ENCODE results near the gene RLBP1. TPM values are rescaled to one million over a fixed set of nuclear protein-coding genes. Genes with fewer than 3 reads are reported as not detected.
"Not testable (repeated sequence)": the region's sequence is repeated elsewhere in the genome, so short reads cannot be mapped to it uniquely, and the experiment has no call there.

Gene RLBP1
- total RNA-seq (not detected), polyA plus RNA-seq (under 1 TPM in 1 of 3 donors, not detected in 2; 0.03 TPM)
- long read RNA-seq, donor 1 = 0 reads
- long read RNA-seq, donor 2, partial matches to known transcripts = 0 of 1 reads
- long read RNA-seq, donor 2, other reads (novel, unspliced or antisense) = 1 of 1 reads

DNA sequence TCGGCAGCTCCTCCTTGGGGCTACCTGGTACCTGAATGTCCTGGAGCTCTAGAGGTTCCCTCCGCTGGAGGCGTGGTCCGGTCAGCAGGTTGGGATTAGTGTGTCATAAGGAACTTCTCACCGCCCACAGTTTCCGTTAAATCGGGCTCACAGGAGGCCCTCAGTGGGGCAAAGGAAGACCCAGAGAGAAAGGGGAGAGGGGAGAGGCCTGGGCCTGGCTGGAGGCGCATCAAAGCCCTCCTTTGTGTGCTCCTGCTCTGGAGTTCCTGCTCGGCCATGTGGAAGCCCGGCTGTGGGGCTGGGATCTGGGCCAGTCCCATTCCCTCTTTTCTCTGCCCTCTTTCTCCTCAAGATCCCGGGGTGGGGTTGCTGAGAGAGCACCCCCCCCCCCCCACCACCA lies at the start of gene RLBP1:
Gene RLBP1 (minus strand): TSS at position 37 of the 400 bp plus-strand sequence. CDS start 2,604 bp downstream, outside the sequence.
- Histone ChIP-seq H3K9me3 (no peaks in the 10 kb centered on the region), H3K27ac (no peak within 1 kb of the TSS), H3K27me3 (ENCODE audit: insufficient read depth in 3 of 3, low read length in 2 of 3) (no peaks in the 10 kb centered on the region), H3K36me3 (ENCODE audit: insufficient read depth in 1 of 2, low read depth in 1 of 2) (no peaks in the 10 kb centered on the region), H3K4me3 (no peak within 1 kb of the TSS), H3K4me1 (no peaks in the 10 kb centered on the region)
- no peak for TF ChIP-seq CTCF (IDR thresholded peaks at IDR 0.05)
- no peak for ATAC-seq
- 68 to 78% (median 72%) methylated on average over 10 to 11 of the region's 11 CpGs for WGBS, 3 donors
- intact Hi-C loops (cut with DNase I) = no loop called here
- no peak for DNase-seq

- ATAC-seq; H3K27ac ChIP-seq; H3K4me3 ChIP-seq; H3K36me3 ChIP-seq (ENCODE audit: insufficient read depth in 1 of 2, low read depth in 1 of 2); H3K4me1 ChIP-seq; intact Hi-C loops (cut with DNase I); H3K9me3 ChIP-seq; H3K27me3 ChIP-seq (ENCODE audit: insufficient read depth in 3 of 3, low read length in 2 of 3); DNase-seq: not testable (repeated sequence)
- 87 to 95% (median 93%) methylated on average over 5 of the region's 5 CpGs for WGBS, 3 donors
Observed at GRCh38 chr15:89250142-89250541, 28.8 kb upstream of the RLBP1 start.

- WGBS, 3 donors = 95 to 99% (median 98%) methylated on average over 2 of the region's 2 CpGs
- H3K27me3 ChIP-seq (ENCODE audit: insufficient read depth in 3 of 3, low read length in 2 of 3) = no peaks in the 10 kb centered on the region
- intact Hi-C loops (cut with DNase I) = no loop called here
- no peak for TF ChIP-seq CTCF (IDR thresholded peaks at IDR 0.05)
- ATAC-seq = no peak
- no peak overlapping the region for H3K4me3 ChIP-seq
- no peak for DNase-seq
- no peaks in the 10 kb centered on the region for H3K36me3 ChIP-seq (ENCODE audit: insufficient read depth in 1 of 2, low read depth in 1 of 2)
- H3K4me1 ChIP-seq = peaks cover 8% of the 10 kb centered on the region
- no peak overlapping the region for H3K27ac ChIP-seq
- no peaks in the 10 kb centered on the region for H3K9me3 ChIP-seq
Observed at GRCh38 chr15:89248584-89248983, 27.2 kb upstream of the RLBP1 start.

DNA sequence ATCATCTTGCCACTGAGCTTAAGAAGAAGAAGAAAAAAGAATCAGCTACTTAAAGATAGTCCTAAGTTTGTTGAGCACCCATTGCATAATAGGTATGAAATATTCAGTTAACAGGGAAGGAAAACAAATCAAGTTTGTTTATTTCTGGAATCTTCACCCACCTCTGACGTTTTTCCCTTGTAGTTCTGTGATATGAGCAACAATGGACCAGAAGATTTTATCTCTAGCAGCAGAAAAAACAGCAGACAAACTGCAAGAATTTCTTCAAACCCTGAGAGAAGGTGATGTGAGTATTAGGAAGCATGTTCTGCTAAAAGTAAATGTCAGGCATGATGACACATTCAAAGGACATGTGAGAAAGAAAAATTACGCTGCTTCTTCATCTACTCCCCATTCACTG lies 26.1 kb upstream of the RLBP1 start:
- Histone ChIP-seq H3K27me3 (ENCODE audit: insufficient read depth in 3 of 3, low read length in 2 of 3) (no peaks in the 10 kb centered on the region), H3K9me3 (no peaks in the 10 kb centered on the region), H3K4me1 (peaks cover 8% of the 10 kb centered on the region), H3K27ac (no peak overlapping the region), H3K36me3 (ENCODE audit: insufficient read depth in 1 of 2, low read depth in 1 of 2) (no peaks in the 10 kb centered on the region), H3K4me3 (no peak overlapping the region)
- no peak for TF ChIP-seq CTCF (IDR thresholded peaks at IDR 0.05)
- intact Hi-C loops (cut with DNase I) = no loop called here
- WGBS, 3 donors = 81 to 87% (median 86%) methylated on average over 2 of the region's 2 CpGs
- ATAC-seq (no peak), DNase-seq (no peak)

- 0 to 1% (median 0%) methylated on average over 6 of the region's 6 CpGs for WGBS, 3 donors
Observed at GRCh38 chr15:89244574-89244903, 23.2 kb upstream of the RLBP1 start.

More at GRCh38 chr15:89244574-89244903, 23.2 kb upstream of the RLBP1 start:
- DNase-seq = no peak
- Histone ChIP-seq H3K4me1 (peaks cover 8% of the 10 kb centered on the region), H3K4me3 (peak overlapping the region; percentile 79), H3K27me3 (ENCODE audit: insufficient read depth in 3 of 3, low read length in 2 of 3) (no peaks in the 10 kb centered on the region), H3K9me3 (no peaks in the 10 kb centered on the region), H3K27ac (no peak overlapping the region), H3K36me3 (ENCODE audit: insufficient read depth in 1 of 2, low read depth in 1 of 2) (no peaks in the 10 kb centered on the region)
- intact Hi-C loops (cut with DNase I) = no loop called here
- no peak for TF ChIP-seq CTCF (IDR thresholded peaks at IDR 0.05)
- no peak for ATAC-seq
